Motor neuron (in vitro differentiated cells): ENCODE measurements around the gene MAVS. TPM values are rescaled to one million over a fixed set of nuclear protein-coding genes. Genes with fewer than 3 reads are reported as not detected.

Experiments
- ATAC-seq, 8 experiments: fragments of 200-7000 bp; cut with Tn5 transposase; replicated peaks in 6 of 8; 2 replicates each; pipeline ENCODE4 v1.8.0; 2021; ENCODE audit warnings: mild to moderate bottlenecking in 8 of 8, moderate library complexity in 8 of 8
- H3K27ac ChIP-seq, 2 donors: fragments of 250-450 bp; sonication (Bioruptor Pico); 2 replicates each; pipeline ENCODE4 v1.9.0; 2021; ENCODE audit warnings: antibody characterized with exemption in 2 of 2, mild to moderate bottlenecking in 2 of 2, moderate library complexity in 1 of 2
- H3K4me1 ChIP-seq, 2 donors: fragments of 250-450 bp; sonication (Bioruptor Pico); replicated peaks in 1 of 2; 2 replicates each; pipeline ENCODE4 v1.6.1; 2021; ENCODE audit warnings: antibody characterized with exemption in 2 of 2, mild to moderate bottlenecking in 2 of 2, moderate library complexity in 1 of 2
- H3K4me3 ChIP-seq, 5 donors: fragments of 250-450 bp; sonication (Bioruptor Pico); 2 replicates each; pipeline ENCODE4 v1.9.0; 2021; ENCODE audit warnings: antibody characterized with exemption in 5 of 5, mild to moderate bottlenecking in 5 of 5, moderate library complexity in 4 of 5
- WGBS, 10 experiments: fragments of 450-650 bp; shearing (Covaris generic); methylation state at CpG; one replicate each; pipeline ENCODE4 v1.0.0; 2022; 5-methylcytosine and 5-hydroxymethylcytosine counted together
- in situ Hi-C, 9 experiments: fragments of 400-800 bp; cut with MboI; loops; one replicate each; pipeline ENCODE4 v1.15.0; 2021; ENCODE audit warnings: low sequenced_read_pairs in 9 of 9, low pct_unique_long_range_greater_than_20kb in 2 of 9; ENCODE audit not compliant: unreplicated experiment in 9 of 9
- total RNA-seq, 8 experiments: library from RNA; unstranded; fragments of 300-600 nt; gene quantifications; 2 replicates each; pipeline versions ENCODE4 v1.2.3 to v1.2.4, GENCODE V29; 2022

The MAVS gene
- total RNA-seq, 8 experiments from 2014 or later, result 5.9 to 38.8 (median 15.5) TPM

GRCh38 chr20:3804254-3804751 lies 42.3 kb upstream of the MAVS start:
- WGBS, 10 experiments, result 60 to 89% (median 85%) methylated on average over 1 to 8 of the region's 11 CpGs; no CpG with 5 or more reads in 4 of the 10 experiments
- H3K27ac ChIP-seq, result no peak overlapping the region
- no peak for ATAC-seq
- in situ Hi-C loops, result no loop called here
- peaks cover 23 to 31% of the 10 kb centered on the region in 2 donors for H3K4me1 ChIP-seq
- H3K4me3 ChIP-seq, result no peak overlapping the region

DNA sequence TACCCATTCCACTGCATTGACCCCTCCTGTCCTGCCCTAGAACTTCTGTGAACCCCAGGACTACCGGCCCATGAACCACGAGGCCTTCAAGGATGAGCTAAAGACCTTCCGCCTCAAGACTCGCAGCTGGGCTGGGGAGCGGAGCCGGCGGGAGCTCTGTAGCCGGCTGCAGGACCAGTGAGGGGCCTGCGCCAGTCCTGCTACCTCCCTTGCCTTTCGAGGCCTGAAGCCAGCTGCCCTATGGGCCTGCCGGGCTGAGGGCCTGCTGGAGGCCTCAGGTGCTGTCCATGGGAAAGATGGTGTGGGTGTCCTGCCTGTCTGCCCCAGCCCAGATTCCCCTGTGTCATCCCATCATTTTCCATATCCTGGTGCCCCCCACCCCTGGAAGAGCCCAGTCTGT lies 41.9 kb upstream of the MAVS start:
- WGBS, 10 experiments, result 60% methylated on average over 1 of the region's 11 CpGs; no CpG with 5 or more reads in 9 of the 10 experiments
- Histone ChIP-seq H3K27ac (no peak overlapping the region), H3K4me3 (no peak overlapping the region), H3K4me1 (peaks cover 19 to 26% of the 10 kb centered on the region in 2 donors)
- no peak for ATAC-seq
- in situ Hi-C loops, result no loop called here

GRCh38 chr20:3808544-3808943 lies 38.1 kb upstream of the MAVS start:
- WGBS, 10 experiments, result 58 to 100% (median 82%) methylated on average over 1 to 3 of the region's 3 CpGs; no CpG with 5 or more reads in 2 of the 10 experiments
- H3K27ac ChIP-seq, result no peak overlapping the region
- ATAC-seq, result no peak
- in situ Hi-C loops, result no loop called here
- H3K4me3 ChIP-seq, result no peak overlapping the region
- peaks cover 15 to 27% of the 10 kb centered on the region in 2 donors for H3K4me1 ChIP-seq

DNA sequence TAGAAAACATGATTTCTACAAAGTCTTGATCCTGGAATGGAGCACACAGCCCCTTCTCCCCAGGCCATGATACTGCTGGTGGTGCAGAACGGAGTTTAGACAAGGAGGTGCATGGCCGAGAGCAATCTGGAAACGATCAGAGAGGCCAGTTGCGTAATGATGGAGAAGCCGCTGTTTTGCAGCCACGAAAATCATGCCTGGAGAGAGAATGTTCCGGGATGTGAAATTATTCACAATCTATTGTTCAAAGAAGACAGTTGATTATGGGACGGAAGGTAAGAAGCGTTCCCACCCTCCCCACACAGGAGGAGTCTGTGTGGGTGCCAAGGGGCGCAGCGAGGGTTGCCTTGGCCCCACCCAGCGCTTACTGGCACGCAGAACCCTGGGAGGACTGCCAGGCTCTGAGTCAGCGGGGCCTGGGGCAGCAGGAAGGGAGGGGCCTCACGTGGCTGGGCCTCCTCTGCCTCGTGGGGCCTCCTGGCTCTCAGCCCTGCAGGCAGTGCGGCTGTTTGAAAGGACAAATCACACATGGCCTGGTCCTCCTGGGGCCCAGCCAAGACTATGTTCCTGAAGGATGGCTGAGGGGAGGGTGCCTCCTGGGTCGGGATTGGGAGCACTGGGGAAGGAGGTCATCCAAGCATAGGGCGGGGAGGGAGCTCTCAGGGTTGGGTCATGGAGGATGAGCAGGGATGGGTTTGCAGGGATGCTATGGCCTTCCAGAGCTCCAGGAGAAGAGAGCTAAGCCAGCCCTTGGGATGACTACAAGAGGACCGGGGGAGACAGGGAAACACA lies 35.0 kb upstream of the MAVS start:
- Histone ChIP-seq H3K27ac (peak overlapping the region in 1 of 2 donors; percentile 43), H3K4me1 (peaks cover 15 to 23% of the 10 kb centered on the region in 2 donors), H3K4me3 (no peak overlapping the region)
- in situ Hi-C loops, result no loop called here
- ATAC-seq, result peak; percentile 63 to 97 (median 90)
- WGBS, 10 experiments, result 0 to 81% (median 64%) methylated on average over 3 to 11 of the region's 20 CpGs; no CpG with 5 or more reads in 2 of the 10 experiments

GRCh38 chr20:3812259-3812681 lies 34.4 kb upstream of the MAVS start:
- no peak overlapping the region for H3K4me3 ChIP-seq
- in situ Hi-C loops, result no loop called here
- peaks cover 13 to 22% of the 10 kb centered on the region in 2 donors for H3K4me1 ChIP-seq
- no peak overlapping the region for H3K27ac ChIP-seq
- ATAC-seq, result no peak
- 93 to 100% methylated on average over 3 to 6 of the region's 9 CpGs; no CpG with 5 or more reads in 8 of the 10 experiments for WGBS, 10 experiments

GRCh38 chr20:3812975-3813847 lies 33.4 kb upstream of the MAVS start:
- WGBS, 10 experiments, result 52 to 93% (median 67%) methylated on average over 1 to 5 of the region's 8 CpGs; no CpG with 5 or more reads in 1 of the 10 experiments
- H3K4me3 ChIP-seq, result no peak overlapping the region
- H3K4me1 ChIP-seq, result peaks cover 10 to 15% of the 10 kb centered on the region in 2 donors
- no peak for ATAC-seq
- in situ Hi-C loops, result no loop called here
- H3K27ac ChIP-seq, result no peak overlapping the region

GRCh38 chr20:3813848-3814581 lies 32.6 kb upstream of the MAVS start:
- Histone ChIP-seq H3K4me3 (no peak overlapping the region), H3K4me1 (peaks cover 10 to 16% of the 10 kb centered on the region in 2 donors), H3K27ac (no peak overlapping the region)
- 60 to 100% (median 95%) methylated on average over 2 to 12 of the region's 12 CpGs; no CpG with 5 or more reads in 1 of the 10 experiments for WGBS, 10 experiments
- in situ Hi-C loops, result no loop called here
- no peak for ATAC-seq

GRCh38 chr20:3814928-3815495 lies 31.6 kb upstream of the MAVS start:
- no peak for ATAC-seq
- peaks cover 16 to 23% of the 10 kb centered on the region in 2 donors for H3K4me1 ChIP-seq
- WGBS, 10 experiments, result 77 to 80% (median 80%) methylated on average over 1 to 4 of the region's 7 CpGs; no CpG with 5 or more reads in 7 of the 10 experiments
- no peak overlapping the region for H3K27ac ChIP-seq
- in situ Hi-C loops, result no loop called here
- H3K4me3 ChIP-seq, result no peak overlapping the region

DNA sequence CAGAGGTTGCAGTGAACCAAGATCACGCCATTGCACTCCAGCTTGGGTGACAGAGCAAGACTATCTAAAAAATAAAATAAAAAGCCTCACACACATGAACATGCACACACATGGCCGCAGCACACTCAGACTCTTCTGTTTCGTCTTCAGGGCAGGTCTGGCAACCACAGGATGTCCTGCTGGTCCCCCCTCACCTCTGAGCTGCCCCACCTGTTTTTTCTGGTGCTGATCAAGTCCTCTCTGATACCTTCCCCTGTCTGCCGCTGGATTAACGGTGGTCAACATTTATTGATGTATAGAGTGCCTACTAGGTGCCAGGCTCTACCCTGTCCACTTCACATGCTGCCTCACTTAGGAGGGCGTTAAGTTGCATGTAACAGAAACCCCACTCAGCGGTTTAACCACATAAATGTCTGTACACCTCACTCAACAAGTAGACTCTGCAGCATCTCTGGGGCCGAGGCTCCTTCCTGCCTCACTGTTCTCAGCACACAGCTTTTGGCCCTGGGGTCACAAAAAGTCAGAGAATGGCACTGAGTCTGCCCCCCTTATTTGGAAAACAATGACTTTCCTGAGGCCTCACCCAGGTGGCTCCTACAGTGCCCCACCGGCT lies 30.8 kb upstream of the MAVS start:
- H3K4me3 ChIP-seq, result no peak overlapping the region
- 51 to 92% (median 73%) methylated on average over 2 to 7 of the region's 9 CpGs; no CpG with 5 or more reads in 2 of the 10 experiments for WGBS, 10 experiments
- no peak for ATAC-seq
- in situ Hi-C loops, result no loop called here
- peaks cover 16 to 23% of the 10 kb centered on the region in 2 donors for H3K4me1 ChIP-seq
- H3K27ac ChIP-seq, result no peak overlapping the region

DNA sequence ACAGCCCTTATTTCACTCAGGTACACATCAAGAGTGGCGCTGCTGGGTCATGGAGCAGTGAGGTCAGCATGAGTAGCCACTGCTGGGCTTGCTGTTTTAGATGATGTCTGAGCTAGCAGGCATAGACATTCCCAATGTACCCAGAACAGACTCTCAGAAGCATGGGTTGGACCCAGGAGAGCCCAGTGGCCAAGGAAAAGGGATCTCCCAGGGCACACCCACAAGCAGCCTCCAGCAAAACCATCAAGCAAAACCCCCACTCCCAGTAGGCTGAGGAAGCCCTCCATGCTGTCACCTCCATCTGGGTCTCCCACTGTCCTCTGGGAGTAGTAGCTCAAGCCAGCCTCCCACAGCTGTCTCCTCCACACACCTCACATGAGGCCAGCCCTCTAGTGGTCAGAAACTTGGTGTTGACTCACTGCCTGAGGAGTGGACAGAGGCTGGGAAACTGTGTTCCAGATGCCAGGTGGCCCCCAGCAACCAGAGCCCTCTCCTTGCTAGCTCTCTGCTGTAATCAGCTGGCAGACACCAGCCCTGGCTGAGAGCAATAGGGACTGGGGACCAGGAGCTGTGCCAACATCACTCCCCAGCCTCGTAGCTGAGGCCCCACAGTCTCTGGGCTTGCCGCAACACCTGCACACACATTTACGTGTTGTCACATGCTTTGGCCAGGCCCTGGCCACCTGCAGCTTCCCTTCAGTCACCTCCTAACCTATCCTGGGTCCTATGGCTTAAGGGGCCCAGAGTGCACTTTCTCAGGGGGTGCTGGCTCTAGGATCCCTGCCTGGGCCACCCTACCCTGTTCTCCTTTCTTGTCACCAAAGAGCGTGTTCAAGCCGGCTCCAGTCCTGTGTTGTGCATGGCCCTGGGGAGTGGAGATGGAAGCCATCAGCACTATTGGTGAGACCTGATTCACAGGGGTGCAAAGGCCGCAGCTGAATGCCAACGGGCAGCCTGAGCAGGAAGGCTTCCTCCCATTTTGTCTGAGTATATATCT lies 28.2 kb upstream of the MAVS start:
- Histone ChIP-seq H3K27ac (no peak overlapping the region), H3K4me3 (no peak overlapping the region), H3K4me1 (peaks cover 11 to 15% of the 10 kb centered on the region in 2 donors)
- peak in 7 of 8 experiments; percentile 20 to 62 (median 42) for ATAC-seq
- in situ Hi-C loops, result no loop called here
- WGBS, 10 experiments, result 80 to 100% (median 92%) methylated on average over 1 to 5 of the region's 8 CpGs; no CpG with 5 or more reads in 4 of the 10 experiments
